Measurements from ENCODE around the gene HOXC5.

The HOXC5 gene

GRCh38 chr12:54000116-54001114 lies 32.4 kb upstream of the HOXC5 start, which contains the start of gene HOXC9:
Gene HOXC9, plus strand, starts transcription at chr12:54000161. Its CDS starts 28 bp downstream, at chr12:54000189.
- ATAC-seq, result no peak
- no peaks in the 10 kb centered on the region for H3K9me3 Mint-ChIP-seq
- H3K4me3 Mint-ChIP-seq, result peak within 1 kb of the TSS; percentile 46
- peaks cover 2% of the 10 kb centered on the region for H3K36me3 Mint-ChIP-seq (ENCODE audit: low read depth)
- DNase-seq, result no peak
- peaks cover 23% of the 10 kb centered on the region for H3K4me1 Mint-ChIP-seq
- H3K27me3 Mint-ChIP-seq, result peaks cover 93% of the 10 kb centered on the region
- H3K27ac Mint-ChIP-seq, result no peak within 1 kb of the TSS

GRCh38 chr12:54001283-54002187 lies 31.3 kb upstream of the HOXC5 start:
- DNase-seq, result no peak
- H3K4me3 Mint-ChIP-seq, result no peak overlapping the region
- peaks cover 95% of the 10 kb centered on the region for H3K27me3 Mint-ChIP-seq
- H3K36me3 Mint-ChIP-seq (ENCODE audit: low read depth), result peaks cover 2% of the 10 kb centered on the region
- no peaks in the 10 kb centered on the region for H3K9me3 Mint-ChIP-seq
- ATAC-seq, result no peak
- peaks cover 23% of the 10 kb centered on the region for H3K4me1 Mint-ChIP-seq
- no peak overlapping the region for H3K27ac Mint-ChIP-seq

- no peak overlapping the region for H3K27ac Mint-ChIP-seq
- no peak overlapping the region for H3K4me3 Mint-ChIP-seq
- ATAC-seq (no peak), DNase-seq (no peak)
- H3K36me3 Mint-ChIP-seq (ENCODE audit: low read depth), result peaks cover 2% of the 10 kb centered on the region
- no peaks in the 10 kb centered on the region for H3K9me3 Mint-ChIP-seq
- H3K27me3 Mint-ChIP-seq, result peaks cover 95% of the 10 kb centered on the region
- peaks cover 22% of the 10 kb centered on the region for H3K4me1 Mint-ChIP-seq
Observed at GRCh38 chr12:54002278-54002914, 30.5 kb upstream of the HOXC5 start.

GRCh38 chr12:54002915-54003389 lies 29.9 kb upstream of the HOXC5 start:
- DNase-seq (no peak), ATAC-seq (no peak)
- Mint-ChIP-seq H3K27ac (no peak overlapping the region), H3K9me3 (no peaks in the 10 kb centered on the region), H3K36me3 (ENCODE audit: low read depth) (no peaks in the 10 kb centered on the region), H3K27me3 (peaks cover 95% of the 10 kb centered on the region), H3K4me1 (peaks cover 18% of the 10 kb centered on the region), H3K4me3 (no peak overlapping the region)

GRCh38 chr12:54003625-54004024 lies 29.2 kb upstream of the HOXC5 start:
- no peaks in the 10 kb centered on the region for H3K36me3 Mint-ChIP-seq (ENCODE audit: low read depth)
- H3K27me3 Mint-ChIP-seq, result peaks cover 94% of the 10 kb centered on the region
- H3K4me3 Mint-ChIP-seq, result no peak overlapping the region
- no peak overlapping the region for H3K27ac Mint-ChIP-seq
- H3K4me1 Mint-ChIP-seq, result peaks cover 18% of the 10 kb centered on the region
- DNase-seq (no peak), ATAC-seq (no peak)
- H3K9me3 Mint-ChIP-seq, result no peaks in the 10 kb centered on the region

- ATAC-seq (no peak), DNase-seq (no peak)
- Mint-ChIP-seq H3K36me3 (ENCODE audit: low read depth) (no peaks in the 10 kb centered on the region), H3K4me1 (peaks cover 20% of the 10 kb centered on the region), H3K27ac (no peak overlapping the region), H3K4me3 (no peak overlapping the region), H3K9me3 (no peaks in the 10 kb centered on the region), H3K27me3 (peaks cover 92% of the 10 kb centered on the region)
Observed at GRCh38 chr12:54004063-54004840, 28.6 kb upstream of the HOXC5 start.

- H3K4me1 Mint-ChIP-seq, result peaks cover 25% of the 10 kb centered on the region
- peaks cover 93% of the 10 kb centered on the region for H3K27me3 Mint-ChIP-seq
- DNase-seq (no peak), ATAC-seq (no peak)
- no peaks in the 10 kb centered on the region for H3K36me3 Mint-ChIP-seq (ENCODE audit: low read depth)
- H3K4me3 Mint-ChIP-seq, result no peak overlapping the region
- H3K9me3 Mint-ChIP-seq, result no peaks in the 10 kb centered on the region
- no peak overlapping the region for H3K27ac Mint-ChIP-seq
Observed at GRCh38 chr12:54004841-54005530, 27.9 kb upstream of the HOXC5 start.

- no peak overlapping the region for H3K27ac Mint-ChIP-seq
- no peak overlapping the region for H3K4me3 Mint-ChIP-seq
- H3K27me3 Mint-ChIP-seq, result peaks cover 94% of the 10 kb centered on the region
- H3K36me3 Mint-ChIP-seq (ENCODE audit: low read depth), result no peaks in the 10 kb centered on the region
- DNase-seq, result no peak
- ATAC-seq, result no peak
- peaks cover 26% of the 10 kb centered on the region for H3K4me1 Mint-ChIP-seq
- no peaks in the 10 kb centered on the region for H3K9me3 Mint-ChIP-seq
Observed at GRCh38 chr12:54005531-54005852, 27.4 kb upstream of the HOXC5 start.

GRCh38 chr12:54005853-54006558 lies 26.8 kb upstream of the HOXC5 start:
- DNase-seq, result peak; percentile 88

GRCh38 chr12:54006559-54007220 lies 26.2 kb upstream of the HOXC5 start:
- peaks cover 32% of the 10 kb centered on the region for H3K4me1 Mint-ChIP-seq

More at GRCh38 chr12:54005853-54006558, 26.8 kb upstream of the HOXC5 start:
- Mint-ChIP-seq H3K27ac (no peak overlapping the region), H3K27me3 (peaks cover 92% of the 10 kb centered on the region), H3K36me3 (ENCODE audit: low read depth) (no peaks in the 10 kb centered on the region), H3K9me3 (no peaks in the 10 kb centered on the region), H3K4me3 (peak overlapping the region; percentile 60), H3K4me1 (peaks cover 27% of the 10 kb centered on the region)
- peak; percentile 90 for ATAC-seq

GRCh38 chr12:54007538-54008259 lies 25.2 kb upstream of the HOXC5 start:
- DNase-seq, result no peak
- peaks cover 30% of the 10 kb centered on the region for H3K4me1 Mint-ChIP-seq
- peaks cover 92% of the 10 kb centered on the region for H3K27me3 Mint-ChIP-seq
- H3K27ac Mint-ChIP-seq, result no peak overlapping the region
- no peaks in the 10 kb centered on the region for H3K36me3 Mint-ChIP-seq (ENCODE audit: low read depth)
- no peak for ATAC-seq
- H3K9me3 Mint-ChIP-seq, result no peaks in the 10 kb centered on the region
- H3K4me3 Mint-ChIP-seq, result no peak overlapping the region

More at GRCh38 chr12:54006559-54007220, 26.2 kb upstream of the HOXC5 start:
- H3K27ac Mint-ChIP-seq, result no peak overlapping the region
- H3K4me3 Mint-ChIP-seq, result peak overlapping the region; percentile 60
- peaks cover 92% of the 10 kb centered on the region for H3K27me3 Mint-ChIP-seq
- H3K9me3 Mint-ChIP-seq, result no peaks in the 10 kb centered on the region
- no peaks in the 10 kb centered on the region for H3K36me3 Mint-ChIP-seq (ENCODE audit: low read depth)
- DNase-seq (no peak), ATAC-seq (no peak)

GRCh38 chr12:54008260-54008552 lies 24.6 kb upstream of the HOXC5 start:
- Mint-ChIP-seq H3K9me3 (no peaks in the 10 kb centered on the region), H3K27me3 (peaks cover 91% of the 10 kb centered on the region), H3K4me3 (no peak overlapping the region), H3K27ac (no peak overlapping the region), H3K4me1 (peaks cover 30% of the 10 kb centered on the region), H3K36me3 (ENCODE audit: low read depth) (no peaks in the 10 kb centered on the region)
- DNase-seq, result no peak
- ATAC-seq, result no peak
